Rectal smooth muscle tissue (tissue), 1 donor: ENCODE data around the gene TSBP1.

Experiments
- H3K27ac ChIP-seq: one replicate; pipeline ENCODE4 v1.7.0; 2013; ENCODE audit warnings: low read depth, low read length, inconsistent platforms
- H3K27me3 ChIP-seq: one replicate; pipeline ENCODE4 v1.7.0; 2013; ENCODE audit warnings: low read length; ENCODE audit not compliant: control insufficient read depth, insufficient read depth
- H3K36me3 ChIP-seq: one replicate; pipeline ENCODE4 v1.7.0; 2013; ENCODE audit warnings: low read length; ENCODE audit not compliant: control insufficient read depth, insufficient read depth
- H3K4me1 ChIP-seq: one replicate; pipeline ENCODE4 v1.7.0; 2013; ENCODE audit warnings: low read length; ENCODE audit not compliant: control insufficient read depth, insufficient read depth
- H3K4me3 ChIP-seq: one replicate; pipeline ENCODE4 v1.7.0; 2013; ENCODE audit warnings: low read length
- H3K9ac ChIP-seq: one replicate; pipeline ENCODE4 v1.7.0; 2013; ENCODE audit warnings: low read length

Gene TSBP1

DNA sequence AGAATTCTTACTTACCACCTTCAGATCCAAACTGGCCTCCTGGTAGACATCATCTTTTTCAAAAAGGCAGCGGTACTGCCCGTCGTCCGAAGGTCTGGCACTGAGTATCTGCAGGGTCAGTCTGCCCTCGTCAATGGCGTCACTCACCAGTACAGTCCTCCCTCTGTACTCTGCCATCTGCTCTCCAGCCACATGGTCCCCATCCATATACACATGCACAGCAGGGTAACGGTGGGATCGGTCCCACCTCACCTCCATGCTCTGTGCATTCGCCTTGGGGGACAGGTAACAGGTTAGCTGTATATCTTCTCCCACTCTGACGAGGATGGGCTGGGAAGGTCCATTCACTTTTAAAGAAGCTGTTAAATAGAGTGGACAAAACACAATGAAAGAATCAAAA lies 24.3 kb upstream of the TSBP1 start:
- Histone ChIP-seq H3K9ac (no peak overlapping the region), H3K4me1 (no peaks in the 10 kb centered on the region), H3K36me3 (no peaks in the 10 kb centered on the region), H3K27ac (no peak overlapping the region), H3K27me3 (no peaks in the 10 kb centered on the region), H3K4me3 (no peak overlapping the region)

- H3K27me3 ChIP-seq: no peaks in the 10 kb centered on the region
- H3K9ac ChIP-seq: no peak overlapping the region
- H3K36me3 ChIP-seq: no peaks in the 10 kb centered on the region
- no peak overlapping the region for H3K27ac ChIP-seq
- H3K4me1 ChIP-seq: no peaks in the 10 kb centered on the region
- no peak overlapping the region for H3K4me3 ChIP-seq
These were observed 22.1 kb upstream of the TSBP1 start for GRCh38 chr6:32393665-32394420.

DNA sequence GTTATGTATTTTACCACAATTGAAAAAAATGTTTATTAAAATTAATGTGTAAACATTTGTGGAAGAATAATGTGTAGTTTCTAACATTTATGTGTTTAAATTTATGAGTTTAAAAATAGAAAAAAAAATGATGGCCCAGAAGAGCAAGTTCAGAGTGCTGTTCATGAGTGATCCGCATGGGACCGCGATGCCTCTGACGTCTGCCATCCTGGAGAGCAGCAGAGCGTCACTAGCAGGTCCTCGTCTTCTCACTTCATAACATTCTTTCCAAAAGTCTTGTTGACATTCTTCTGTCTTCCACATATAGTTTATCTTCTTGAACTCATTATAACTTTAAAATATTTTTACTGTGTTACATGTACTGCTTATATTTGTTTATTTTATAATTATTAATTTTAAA lies 19.8 kb upstream of the TSBP1 start:
- H3K4me1 ChIP-seq: no peaks in the 10 kb centered on the region
- no peaks in the 10 kb centered on the region for H3K36me3 ChIP-seq
- no peak overlapping the region for H3K4me3 ChIP-seq
- no peak overlapping the region for H3K27ac ChIP-seq
- H3K9ac ChIP-seq: no peak overlapping the region
- H3K27me3 ChIP-seq: no peaks in the 10 kb centered on the region

- H3K9ac ChIP-seq: no peak overlapping the region
- no peaks in the 10 kb centered on the region for H3K36me3 ChIP-seq
- no peak overlapping the region for H3K4me3 ChIP-seq
- H3K27me3 ChIP-seq: no peaks in the 10 kb centered on the region
- no peaks in the 10 kb centered on the region for H3K4me1 ChIP-seq
- no peak overlapping the region for H3K27ac ChIP-seq
These were observed 16.1 kb upstream of the TSBP1 start for GRCh38 chr6:32387589-32388340.

GRCh38 chr6:32386040-32386439 lies 14.3 kb upstream of the TSBP1 start:
- H3K4me3 ChIP-seq: no peak overlapping the region
- H3K27ac ChIP-seq: no peak overlapping the region
- no peaks in the 10 kb centered on the region for H3K4me1 ChIP-seq
- H3K9ac ChIP-seq: no peak overlapping the region
- no peaks in the 10 kb centered on the region for H3K36me3 ChIP-seq
- no peaks in the 10 kb centered on the region for H3K27me3 ChIP-seq

- Histone ChIP-seq H3K9ac (no peak overlapping the region), H3K4me1 (no peaks in the 10 kb centered on the region), H3K27ac (no peak overlapping the region), H3K27me3 (no peaks in the 10 kb centered on the region), H3K36me3 (no peaks in the 10 kb centered on the region), H3K4me3 (no peak overlapping the region)
These were observed 11.2 kb upstream of the TSBP1 start for GRCh38 chr6:32382757-32383420.

DNA sequence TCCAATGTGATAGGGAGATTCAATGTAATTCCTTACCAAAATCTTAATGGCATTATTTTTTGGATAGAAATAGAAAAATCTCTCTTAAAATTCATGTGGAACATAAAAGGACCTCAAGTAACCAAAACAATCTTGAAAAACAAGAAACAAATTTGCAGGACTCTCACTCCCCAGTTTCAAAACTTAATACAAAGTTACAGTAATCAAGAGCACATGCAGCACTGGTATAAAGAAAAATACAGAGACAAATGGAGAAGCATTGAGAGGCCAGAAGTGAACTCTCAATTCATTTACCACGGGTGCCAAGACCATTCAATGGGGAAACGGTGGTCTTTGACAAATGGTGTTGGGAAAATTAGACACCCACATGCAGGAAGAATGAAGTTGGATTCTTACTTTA lies 7.8 kb upstream of the TSBP1 start:
- no peaks in the 10 kb centered on the region for H3K27me3 ChIP-seq

GRCh38 chr6:32375739-32376529 lies 4.2 kb upstream of the TSBP1 start:
- no peaks in the 10 kb centered on the region for H3K27me3 ChIP-seq
- H3K36me3 ChIP-seq: no peaks in the 10 kb centered on the region
- no peak overlapping the region for H3K27ac ChIP-seq
- H3K9ac ChIP-seq: no peak overlapping the region
- H3K4me1 ChIP-seq: no peaks in the 10 kb centered on the region
- H3K4me3 ChIP-seq: no peak overlapping the region

More for the DNA sequence above, 7.8 kb upstream of the TSBP1 start:
- Histone ChIP-seq H3K27ac (no peak overlapping the region), H3K4me3 (no peak overlapping the region), H3K36me3 (no peaks in the 10 kb centered on the region), H3K9ac (no peak overlapping the region), H3K4me1 (no peaks in the 10 kb centered on the region)

DNA sequence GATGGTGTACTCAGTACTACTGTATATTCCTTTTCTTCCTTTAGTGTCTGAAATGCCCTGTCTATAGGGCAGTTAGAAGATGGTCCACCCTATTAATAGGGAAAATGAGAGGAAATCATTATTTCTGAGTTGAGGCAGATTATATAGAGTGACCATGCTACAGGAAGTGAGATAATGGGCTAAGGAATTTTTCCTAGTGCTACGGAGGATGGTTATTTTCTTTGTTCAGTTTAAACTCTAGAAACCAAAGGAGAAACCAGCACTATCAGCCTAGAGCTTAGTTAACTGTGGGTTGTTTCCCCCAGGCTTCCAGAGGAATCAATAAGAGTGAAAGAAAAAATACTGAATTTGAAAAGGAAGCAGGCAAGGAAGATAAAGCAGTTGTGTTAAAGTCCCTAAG lies 474 bp downstream of the TSBP1 start:
- Histone ChIP-seq H3K27ac (no peak overlapping the region), H3K4me3 (no peak overlapping the region), H3K36me3 (no peaks in the 10 kb centered on the region), H3K4me1 (no peaks in the 10 kb centered on the region), H3K9ac (no peak overlapping the region), H3K27me3 (no peaks in the 10 kb centered on the region)

GRCh38 chr6:32370505-32370904 lies 1.2 kb downstream of the TSBP1 start:
- H3K36me3 ChIP-seq: no peaks in the 10 kb centered on the region
- H3K27me3 ChIP-seq: no peaks in the 10 kb centered on the region
- no peak overlapping the region for H3K27ac ChIP-seq
- H3K9ac ChIP-seq: no peak overlapping the region
- no peak overlapping the region for H3K4me3 ChIP-seq
- no peaks in the 10 kb centered on the region for H3K4me1 ChIP-seq

DNA sequence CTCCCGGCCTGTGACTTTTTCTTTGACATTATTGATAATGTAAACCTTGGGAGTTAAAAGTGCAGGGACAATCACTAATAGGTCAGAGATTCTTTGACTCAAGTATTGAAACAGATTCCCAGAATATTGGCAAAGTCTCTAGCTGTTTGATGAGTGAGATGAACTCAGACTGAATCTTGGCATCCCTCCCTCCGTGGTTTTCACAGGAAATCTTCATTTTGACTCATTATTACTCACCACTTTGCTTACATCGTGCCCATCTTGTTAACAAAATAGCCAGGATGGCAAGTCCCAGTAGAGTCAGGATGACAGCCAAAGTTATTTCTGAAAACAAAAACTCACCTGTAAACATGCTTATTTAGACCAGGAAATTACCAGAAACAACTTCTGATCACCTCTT lies 2.0 kb downstream of the TSBP1 start:
- Histone ChIP-seq H3K4me3 (no peak overlapping the region), H3K4me1 (no peaks in the 10 kb centered on the region), H3K27me3 (no peaks in the 10 kb centered on the region), H3K36me3 (no peaks in the 10 kb centered on the region), H3K9ac (no peak overlapping the region), H3K27ac (no peak overlapping the region)

DNA sequence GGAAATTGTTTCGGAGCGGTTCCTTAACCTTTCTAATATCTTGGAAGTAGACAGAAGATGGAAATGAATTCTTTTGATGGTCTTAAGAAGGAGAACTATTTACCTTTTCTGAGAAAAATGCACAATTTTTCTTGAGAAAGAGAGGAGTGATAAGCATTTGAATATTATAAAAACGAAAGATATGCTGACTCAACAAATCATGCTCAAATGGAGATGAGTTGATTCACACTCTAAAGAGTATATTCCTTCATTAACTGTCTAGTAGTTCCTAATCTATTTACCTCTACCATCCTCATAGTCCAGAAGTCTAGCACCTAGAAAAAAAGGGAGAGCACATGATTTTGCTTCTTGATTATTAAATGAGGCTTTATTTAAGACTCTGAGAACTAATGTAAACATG lies 4.1 kb downstream of the TSBP1 start:
- no peak overlapping the region for H3K27ac ChIP-seq
- H3K9ac ChIP-seq: no peak overlapping the region
- H3K4me3 ChIP-seq: no peak overlapping the region
- H3K36me3 ChIP-seq: no peaks in the 10 kb centered on the region
- no peaks in the 10 kb centered on the region for H3K27me3 ChIP-seq
- no peaks in the 10 kb centered on the region for H3K4me1 ChIP-seq
